NCI-H146 treated with DMSO at 0.1 percent for 48 hours (cell line): ENCODE results near the gene NAB1.

Experiments used
- DNase-seq: peaks from one replicate; lab custom pipeline; 2025; ENCODE audit not compliant: unreplicated experiment; lab: John Stamatoyannopoulos, UW

Gene NAB1

DNA sequence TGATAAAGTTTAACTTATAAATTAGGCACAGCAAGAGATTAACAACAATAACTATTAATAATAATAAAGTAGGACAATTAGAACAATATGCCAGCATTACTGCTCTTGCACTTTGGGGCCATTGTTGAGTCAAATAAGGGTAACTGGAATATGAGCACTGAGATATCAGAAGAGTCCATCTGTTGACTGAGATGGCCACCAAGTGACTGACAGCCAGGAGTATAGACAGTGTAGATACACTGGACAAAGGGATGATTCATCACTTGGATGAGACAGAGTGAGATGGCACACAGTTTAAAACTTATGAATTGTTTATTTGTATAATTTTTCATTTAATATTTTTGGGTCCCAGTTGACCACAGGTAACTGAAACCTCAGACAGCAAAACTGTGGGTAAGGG, 20.0 kb downstream of the NAB1 start:
- DNase-seq: no peak

DNA sequence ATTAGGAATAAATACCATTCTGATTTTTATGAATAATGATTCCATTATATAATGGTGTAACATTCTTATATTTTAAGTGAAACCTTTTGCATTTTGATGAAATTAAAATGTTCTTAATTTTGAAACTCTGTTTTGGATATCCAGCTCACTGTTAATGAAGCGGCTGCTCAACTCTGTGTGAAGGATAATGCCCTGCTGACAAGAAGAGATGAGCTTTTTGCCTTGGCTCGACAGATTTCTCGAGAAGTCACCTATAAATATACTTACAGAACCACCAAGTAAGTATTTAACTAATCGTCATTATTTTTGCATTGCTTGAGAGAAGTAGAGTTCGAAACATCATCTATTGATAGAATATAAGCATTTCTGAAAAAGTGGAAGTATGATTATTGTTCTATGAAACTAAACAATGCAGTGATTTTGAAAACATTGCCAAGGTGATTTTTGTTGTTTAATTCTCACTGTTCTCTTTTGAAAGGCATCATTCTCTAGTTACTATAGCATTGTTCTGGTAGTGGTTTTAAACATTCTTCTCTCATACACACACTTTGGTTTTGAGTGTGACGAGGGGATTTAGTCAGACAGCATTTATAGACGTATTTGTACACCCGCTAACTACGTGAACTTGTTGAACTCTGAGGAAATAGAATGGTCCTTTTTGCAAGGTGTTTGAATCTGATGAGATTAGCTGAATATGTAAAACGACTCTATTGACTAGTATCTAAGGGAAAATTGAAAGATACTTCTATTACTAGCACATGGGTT, 21.5 kb downstream of the NAB1 start:
- no peak for DNase-seq

DNA sequence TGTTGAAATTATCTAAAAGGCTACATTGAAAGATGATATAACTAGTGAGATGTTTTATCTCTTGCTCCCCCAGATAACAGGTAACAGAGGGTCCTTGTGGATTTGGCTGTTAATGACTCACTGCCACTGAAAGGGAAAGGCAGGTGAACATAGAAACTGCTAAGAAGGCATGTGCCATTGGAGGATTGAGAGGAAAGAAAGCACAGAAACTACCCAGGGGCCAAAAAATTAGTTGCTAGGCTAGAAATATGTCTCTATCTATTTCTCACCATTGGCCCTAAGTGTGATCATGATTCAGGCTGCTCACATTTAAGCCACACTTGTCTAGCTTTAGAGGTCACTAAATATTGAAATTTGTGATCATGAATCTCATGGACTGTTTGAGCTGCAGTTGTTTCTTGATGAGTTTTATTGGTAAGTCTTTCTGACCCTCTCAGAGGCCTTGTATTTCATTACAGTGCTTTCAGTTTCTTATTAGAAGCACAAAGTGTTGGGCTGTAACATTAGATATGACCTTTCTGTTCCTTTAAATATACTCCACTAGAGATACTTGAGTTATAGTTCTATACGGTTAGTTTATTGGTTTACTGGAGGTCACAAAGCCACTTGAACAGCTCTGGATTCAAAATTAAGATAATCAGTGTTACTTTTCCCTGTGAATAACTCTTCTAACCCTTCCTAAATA, 26.2 kb downstream of the NAB1 start:
- no peak for DNase-seq

DNA sequence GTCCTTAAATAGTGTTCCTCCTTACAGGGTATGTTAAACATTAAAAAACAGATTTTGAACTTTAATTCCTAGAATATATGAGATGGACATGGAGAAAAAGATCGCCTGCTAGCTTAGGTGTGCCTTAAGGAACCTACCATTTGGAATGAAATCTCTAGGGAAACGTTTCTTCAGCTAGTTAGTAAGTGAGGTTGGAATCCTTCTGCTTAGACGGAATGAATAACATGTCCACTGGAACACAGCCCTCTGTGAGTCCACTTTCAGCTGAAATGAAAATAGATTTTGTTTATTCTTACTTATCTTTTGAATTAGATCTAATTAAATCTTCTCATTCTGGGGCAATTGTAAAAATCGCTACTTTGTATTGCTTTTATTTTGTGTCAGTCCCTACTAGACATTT, 28.4 kb downstream of the NAB1 start:
- DNase-seq: no peak

DNA sequence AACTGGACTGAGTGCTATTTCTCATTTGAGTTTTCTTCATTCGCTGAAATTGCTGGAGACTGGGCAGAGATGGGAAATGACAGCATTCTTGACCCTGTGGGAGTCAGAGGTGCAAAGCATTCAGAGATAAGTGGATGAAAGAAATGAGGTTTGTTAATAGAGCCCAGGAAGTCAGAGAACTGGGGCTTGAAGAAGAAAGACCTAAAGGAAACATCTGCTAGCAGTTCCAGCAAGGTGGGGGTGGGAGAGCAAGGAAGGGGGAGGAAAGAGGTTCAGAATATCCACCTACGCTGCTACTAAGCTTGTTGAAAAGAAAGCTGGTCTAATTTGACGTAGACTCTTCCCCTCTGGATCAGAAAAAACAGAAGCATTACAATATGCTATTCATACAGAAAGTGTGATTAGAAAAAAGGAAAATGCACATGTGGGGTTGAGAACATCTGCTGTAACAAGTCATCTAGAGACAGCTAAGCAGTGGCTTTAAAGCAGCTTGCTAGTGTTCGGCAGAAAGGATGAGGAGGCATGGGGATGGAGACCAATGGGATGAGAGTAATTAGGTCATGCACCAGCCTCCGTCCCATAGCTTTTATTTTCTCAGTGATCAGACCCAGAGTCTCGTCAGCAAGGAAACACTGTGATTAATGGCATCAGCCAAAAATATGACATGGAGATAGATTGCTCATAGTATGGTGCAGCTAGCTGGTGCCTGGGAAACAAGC, 29.7 kb downstream of the NAB1 start:
- no peak for DNase-seq

DNA sequence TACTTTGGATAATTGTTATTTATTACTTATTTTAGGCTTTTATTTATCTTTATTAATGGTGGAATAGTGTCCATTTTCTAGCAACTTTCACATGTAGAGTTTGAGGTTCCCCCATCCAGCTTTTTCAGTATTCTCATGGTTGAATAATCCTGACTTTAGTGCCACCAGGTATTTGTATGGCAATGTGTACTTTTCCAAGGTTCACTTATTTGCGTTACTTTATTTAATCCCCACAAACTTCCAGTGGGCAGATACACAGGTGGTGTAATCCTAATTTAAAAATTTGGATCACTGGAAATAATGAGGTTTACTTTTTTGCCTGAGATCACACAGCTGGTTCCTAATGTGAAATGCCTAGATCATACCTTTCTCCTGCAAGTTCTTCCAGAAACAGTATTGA, 30.5 kb downstream of the NAB1 start:
- DNase-seq: no peak

DNA sequence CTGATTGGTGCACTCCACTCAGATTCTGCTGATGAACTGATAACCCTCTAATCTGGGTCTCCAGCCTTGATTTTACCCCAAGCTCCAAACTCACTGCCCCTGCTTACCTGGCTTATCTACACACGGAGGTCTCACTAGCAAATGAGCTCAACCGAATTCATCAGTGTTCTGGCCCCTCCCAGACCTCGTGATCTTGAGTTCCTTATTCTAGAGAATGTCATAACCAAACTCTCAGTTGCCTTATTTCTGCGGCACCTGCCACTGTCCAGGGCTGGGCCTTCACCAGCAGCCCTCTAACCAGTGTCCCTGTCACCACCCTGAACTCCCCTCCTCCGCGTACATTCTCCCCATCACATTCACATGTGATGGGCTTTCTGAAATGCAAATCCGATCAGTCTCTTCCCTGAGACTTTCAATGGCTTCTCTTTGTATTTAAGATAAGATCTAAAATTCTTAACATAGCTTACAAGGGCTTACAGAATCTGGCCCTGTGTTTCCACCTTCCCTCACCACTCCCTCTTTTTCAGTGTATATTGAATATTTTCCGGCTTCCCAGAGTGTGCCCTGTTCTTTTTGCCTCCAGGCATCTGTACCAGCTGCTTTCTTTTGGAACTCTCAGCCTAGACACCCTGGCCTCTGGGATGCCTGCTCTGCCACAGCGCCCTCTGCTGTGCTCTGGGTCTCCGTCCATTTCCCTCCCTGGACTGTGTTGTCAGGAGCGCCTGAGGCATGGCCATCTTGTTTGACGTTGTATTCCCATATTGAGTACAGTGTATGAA, 31.1 kb downstream of the NAB1 start:
- DNase-seq: peak; percentile 13

DNA sequence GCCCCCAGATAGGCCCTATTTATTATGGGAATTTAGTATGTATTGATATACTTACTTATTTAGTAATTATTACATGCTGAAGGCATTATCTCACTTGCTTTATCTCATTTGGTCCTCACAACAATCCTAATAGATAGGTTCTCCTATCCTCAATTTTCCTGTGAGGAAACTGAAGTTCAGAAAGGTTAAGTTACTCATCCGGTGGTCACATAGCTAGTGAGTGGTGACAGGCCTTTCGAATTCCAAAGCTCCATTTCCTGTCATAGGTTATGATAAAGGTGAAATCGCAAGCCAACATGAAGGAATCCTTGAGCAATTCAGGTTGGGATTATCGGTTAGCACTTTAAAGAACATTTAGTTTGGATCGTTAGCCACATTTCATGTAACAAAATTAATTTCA, 33.3 kb downstream of the NAB1 start:
- DNase-seq: no peak

DNA sequence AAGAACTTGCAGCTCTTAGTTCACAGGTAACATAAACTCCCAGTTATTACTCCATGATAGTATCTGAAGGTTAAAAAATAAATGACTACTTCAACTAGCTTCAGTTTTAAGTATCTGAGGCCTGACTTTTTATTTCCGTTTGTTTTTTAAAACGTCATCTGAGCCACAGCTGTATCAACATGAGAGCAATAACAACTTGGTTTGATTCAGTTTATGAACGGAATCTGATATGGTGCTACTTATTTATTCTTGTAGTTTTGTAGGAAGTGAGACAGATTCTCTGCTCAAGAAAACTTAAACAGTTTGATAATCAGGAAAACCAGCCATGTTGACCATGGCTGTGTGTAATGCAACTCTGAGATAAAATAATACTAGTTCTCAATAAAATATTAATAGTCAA, 34.9 kb downstream of the NAB1 start:
- no peak for DNase-seq

DNA sequence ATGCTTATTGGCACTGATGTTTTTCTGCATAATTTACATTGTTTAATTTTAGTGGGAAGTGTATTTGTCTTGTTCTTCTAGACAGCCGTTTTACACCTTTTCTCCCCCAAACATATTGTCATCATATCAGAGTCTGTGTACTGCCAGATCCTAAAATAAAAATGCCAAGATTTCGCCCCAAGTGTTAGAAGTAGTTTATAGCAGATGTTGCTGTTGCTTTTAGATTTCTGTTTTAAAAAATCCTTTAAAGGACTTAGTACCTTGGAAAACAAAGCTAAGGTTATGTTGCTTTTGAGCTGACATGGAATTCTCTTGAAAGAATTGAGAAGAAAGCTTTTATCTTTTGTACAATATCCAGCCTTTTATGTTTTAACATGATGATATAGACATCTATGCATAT, 36.0 kb downstream of the NAB1 start:
- DNase-seq: no peak

DNA sequence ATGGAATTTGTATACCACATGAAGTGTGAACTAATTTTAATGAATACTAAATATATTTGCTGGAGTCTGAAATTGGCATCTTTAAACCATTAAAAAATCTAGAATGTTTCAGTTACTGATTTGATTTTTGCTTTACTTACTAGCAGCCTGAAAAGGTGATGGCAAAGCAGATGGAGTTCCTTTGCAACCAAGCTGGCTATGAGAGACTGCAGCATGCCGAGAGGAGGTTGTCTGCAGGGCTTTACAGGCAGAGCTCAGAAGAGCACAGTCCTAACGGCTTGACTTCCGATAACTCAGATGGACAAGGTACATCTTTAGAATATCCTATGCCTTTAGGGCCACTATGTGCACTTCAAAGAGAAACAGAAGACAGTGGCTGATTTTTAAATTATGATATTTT, 36.5 kb downstream of the NAB1 start:
- DNase-seq: no peak

DNA sequence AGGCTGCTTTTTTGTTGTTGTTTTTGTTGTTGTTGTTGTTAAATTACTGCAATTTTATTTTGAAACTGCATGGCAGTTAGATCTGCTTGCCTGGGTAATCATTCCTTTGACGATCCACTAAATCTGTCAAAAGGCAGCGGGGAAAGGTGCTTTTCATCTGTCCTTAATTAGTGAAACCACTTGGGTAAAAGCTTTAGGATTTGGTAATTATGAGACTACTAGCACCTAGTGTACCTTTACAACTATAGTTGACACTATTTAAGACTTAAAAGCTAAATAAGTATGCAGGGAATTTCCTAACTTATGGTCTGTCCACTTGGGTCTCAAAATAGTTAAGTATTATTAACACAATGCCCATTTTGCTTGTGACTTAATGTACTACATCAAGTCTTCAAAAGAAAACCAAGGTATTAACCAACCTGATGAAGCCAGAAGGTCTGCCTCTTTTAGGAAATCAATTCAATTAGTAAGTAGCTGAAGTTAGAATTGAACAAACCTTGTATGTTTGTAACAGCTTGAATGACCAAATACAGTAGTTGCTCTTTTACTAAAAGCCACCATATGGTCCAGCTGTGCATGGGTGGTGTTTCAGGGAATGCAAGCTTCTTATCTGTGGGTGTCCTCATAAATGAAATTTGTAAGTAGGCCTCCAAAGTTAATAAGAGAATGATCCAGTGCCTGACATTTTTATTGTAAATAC, 44.8 kb downstream of the NAB1 start:
- no peak for DNase-seq

DNA sequence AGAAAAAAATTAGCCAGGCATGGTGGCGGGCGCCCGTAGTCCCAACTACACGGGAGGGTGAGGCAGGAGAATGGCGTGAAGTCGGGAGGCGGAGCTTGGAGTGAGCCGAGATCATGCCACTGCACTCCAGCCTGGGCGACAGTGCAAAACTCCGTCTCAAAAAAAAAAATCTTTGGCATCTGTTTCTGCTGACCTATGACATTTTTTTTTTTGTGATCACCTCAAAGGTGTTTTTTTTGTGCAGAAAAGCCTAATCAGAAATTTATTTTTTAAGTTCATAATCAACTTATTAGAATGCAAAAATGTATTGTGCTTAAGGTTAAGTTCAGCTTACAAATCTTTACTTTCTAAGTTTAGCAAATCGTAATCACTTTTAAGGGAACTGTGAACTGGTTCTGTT, 45.6 kb downstream of the NAB1 start:
- no peak for DNase-seq

DNA sequence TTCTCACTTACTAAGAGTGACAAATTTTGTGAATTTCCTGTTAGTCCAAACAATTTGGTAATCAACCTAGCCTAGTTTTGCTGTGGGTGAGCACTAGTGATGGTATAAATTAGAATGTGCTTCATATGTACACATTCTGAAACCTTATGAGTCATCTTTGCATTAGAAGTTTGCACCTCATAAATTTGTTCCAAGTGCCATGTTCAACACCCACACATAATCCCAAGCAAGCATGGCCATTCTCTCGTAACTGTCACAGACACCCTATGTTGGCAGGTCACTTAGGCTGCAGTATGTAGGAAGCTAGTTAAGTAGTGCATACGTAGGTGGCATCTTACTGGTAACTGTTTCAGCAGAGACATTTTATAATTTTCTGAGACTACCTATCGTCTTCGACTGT, 46.9 kb downstream of the NAB1 start:
- no peak for DNase-seq

DNA sequence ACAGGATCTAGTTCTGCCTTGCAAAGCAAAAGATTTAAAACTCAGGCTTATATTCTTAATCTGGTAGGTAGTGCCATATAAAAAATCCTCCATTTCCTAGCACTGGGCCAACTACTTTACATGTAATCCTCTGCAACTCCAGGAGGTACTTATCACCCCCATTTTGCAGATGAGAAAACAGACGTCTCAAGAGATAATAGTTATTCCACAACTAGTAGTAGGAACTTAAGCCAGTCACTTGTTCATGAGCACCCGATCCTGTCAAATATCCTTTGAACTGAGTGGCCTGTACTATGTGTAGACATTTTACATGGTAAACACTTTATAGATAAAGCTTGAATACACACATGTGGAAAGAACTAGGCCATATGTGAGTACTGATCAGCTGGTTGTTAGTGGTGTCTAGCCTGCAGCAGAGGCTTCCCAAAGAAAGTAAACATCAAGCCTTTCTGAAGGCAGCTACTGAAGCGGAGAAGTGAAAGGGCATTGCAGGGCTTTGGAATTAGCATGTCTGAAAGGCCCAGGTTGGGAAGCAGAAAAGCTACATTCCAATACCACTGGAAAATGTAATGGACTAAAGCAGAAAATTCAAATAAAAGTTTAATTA, 48.0 kb downstream of the NAB1 start:
- no peak for DNase-seq

DNA sequence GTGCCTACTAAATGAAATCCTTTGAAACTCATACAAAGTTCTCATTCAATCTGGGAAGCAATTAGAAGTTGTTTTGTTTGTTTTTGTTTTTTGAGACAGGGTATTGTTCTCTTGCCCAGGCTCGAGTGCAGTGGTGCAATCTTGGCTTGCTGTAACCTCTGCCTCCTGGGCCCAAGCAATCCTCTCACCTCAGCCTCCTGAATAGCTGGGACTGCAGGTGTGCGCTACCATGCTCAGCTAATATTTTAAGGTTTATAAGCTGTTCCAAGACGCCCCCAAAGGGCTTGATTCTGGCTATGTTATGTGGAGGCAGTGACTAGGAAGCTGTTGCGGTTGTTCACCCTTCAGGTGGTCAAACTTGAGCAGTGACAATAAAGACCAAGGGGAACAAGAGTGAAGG, 48.5 kb downstream of the NAB1 start:
- no peak for DNase-seq

DNA sequence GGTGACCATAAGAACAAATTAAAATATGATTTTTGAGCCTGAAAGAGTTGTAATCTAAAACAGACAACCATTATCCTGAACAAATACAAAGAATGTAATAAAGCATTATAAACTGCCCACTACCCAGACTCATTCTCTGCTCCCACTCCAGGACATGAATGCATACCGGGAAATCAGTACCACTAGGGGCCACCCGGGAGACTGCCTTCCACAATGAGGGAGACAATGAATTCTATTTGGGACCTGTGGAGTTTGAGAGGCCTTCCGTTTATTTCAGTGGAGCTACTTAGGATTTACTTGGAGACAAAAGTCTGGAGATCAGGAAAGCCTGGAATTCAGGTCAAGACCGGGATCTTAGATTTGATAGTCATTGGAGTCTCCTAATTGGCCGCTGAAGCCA, 50.0 kb downstream of the NAB1 start:
- DNase-seq: no peak

DNA sequence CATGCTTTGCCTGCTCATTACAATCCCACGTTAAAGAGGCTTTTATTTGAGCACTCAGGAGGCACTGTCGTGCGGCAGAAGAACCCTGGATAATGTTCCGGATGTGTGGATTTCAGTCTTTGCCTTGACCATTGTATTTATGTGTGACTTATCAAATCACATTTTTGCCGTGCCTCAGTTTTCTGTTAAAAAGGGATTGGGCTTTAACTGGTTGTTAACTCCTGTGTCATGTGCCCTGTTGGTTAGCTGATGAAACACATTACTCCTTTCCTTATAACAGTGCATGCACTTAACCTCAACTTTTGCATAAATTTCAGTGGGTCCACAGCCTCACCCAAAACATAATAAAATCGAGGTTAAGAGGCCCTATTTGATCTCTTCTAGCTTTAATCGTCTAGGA, 52.7 kb downstream of the NAB1 start:
- no peak for DNase-seq

DNA sequence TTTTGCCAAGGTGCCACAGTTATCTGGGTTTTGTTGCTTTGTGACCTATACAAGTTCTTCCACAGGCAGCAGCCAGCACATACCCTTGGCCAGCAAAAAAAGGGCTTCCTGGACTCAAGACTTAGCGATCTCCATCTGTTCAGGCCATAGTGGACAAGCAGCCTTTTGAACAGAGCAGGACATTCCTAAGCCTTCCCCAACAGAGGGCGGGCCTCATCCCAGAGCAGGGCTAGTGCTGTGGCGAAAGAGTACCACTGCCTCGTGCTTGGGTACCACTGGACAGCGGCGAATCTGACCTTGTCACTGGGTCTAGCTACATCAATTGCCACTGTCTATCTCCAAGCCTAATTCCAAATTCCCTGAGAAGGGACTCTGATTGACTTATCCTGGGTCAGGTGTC, 56.4 kb downstream of the NAB1 start:
- DNase-seq: no peak

DNA sequence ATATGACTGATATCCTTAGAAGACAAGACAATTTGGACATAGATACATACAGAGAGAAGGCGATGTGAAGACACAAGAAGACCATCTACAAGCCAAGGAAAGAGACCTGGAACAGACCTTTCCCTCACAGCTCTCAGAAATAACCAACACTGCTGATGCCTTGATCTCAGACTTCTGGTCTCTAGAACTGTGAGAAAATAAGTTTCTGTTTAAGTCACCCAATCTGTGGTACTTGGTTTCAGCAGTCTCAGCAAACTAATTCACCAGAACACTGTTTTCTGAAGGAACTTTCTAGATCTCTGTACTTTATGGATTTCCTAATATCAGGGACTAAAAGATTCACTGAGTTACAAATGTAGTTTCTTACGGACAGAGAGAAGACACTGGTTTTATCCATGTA, 58.8 kb downstream of the NAB1 start:
- DNase-seq: no peak
